Measurements from ENCODE around the gene DTD1. TPM values are rescaled to one million over a fixed set of nuclear protein-coding genes. Genes with fewer than 3 reads are reported as not detected.
"Not testable (repeated sequence)": the region's sequence is repeated elsewhere in the genome, so short reads cannot be mapped to it uniquely, and the experiment has no call there.

Gene DTD1
- total RNA-seq, 2 donors from 2014 or later: 25.3 to 54.3 TPM

DNA sequence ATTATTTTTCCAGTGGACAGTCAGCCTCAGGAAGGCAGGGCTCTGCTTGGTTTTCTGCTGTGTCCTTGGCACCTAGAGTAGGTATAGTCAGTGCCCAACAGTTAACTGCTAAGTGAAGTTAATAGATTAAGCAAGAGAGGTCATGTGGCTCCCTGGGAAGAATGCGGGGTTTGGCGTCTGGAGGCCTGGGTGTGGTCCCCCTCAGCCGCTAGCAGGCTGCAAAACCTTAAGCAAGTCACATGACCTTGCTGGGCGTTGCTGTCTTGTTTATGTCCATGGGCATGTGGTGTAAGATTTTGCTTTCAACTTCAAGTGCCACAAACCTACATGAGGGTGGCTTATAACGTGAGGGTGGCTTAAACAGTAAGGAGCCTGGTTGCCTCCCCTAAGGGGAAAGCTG, 150.2 kb downstream of the DTD1 start:
- no peak for DNase-seq (ENCODE audit: low spot score in 2 of 2)
- Mint-ChIP-seq H3K9me3 (no peaks in the 10 kb centered on the region), H3K36me3 (no peaks in the 10 kb centered on the region), H3K27ac (no peak overlapping the region)
- no peak for ATAC-seq

DNA sequence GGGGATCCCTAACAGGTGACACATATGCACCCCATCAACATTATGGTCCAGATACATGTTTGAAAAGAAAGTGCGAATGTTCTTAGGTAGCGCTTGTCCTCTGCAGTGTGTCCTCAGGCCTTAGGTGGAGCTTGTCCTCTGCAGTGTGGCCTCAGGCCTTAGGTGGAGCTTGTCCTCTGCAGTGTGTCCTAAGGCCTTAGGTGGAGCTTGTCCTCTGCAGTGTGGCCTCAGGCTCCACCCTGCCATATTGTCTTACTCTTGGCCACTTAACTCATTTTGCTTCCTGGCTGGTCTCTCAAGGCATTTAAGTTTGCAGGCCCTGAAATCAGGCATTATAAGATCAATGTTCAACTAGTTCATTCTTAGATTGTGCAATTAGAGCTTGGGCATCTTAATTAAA, 151.0 kb downstream of the DTD1 start:
- ATAC-seq (no peak), DNase-seq (ENCODE audit: low spot score in 2 of 2) (no peak)
- peak overlapping the region in 1 of 2 donors; percentile 19 for H3K27ac Mint-ChIP-seq
- H3K9me3 Mint-ChIP-seq: no peaks in the 10 kb centered on the region
- H3K36me3 Mint-ChIP-seq: no peaks in the 10 kb centered on the region

DNA sequence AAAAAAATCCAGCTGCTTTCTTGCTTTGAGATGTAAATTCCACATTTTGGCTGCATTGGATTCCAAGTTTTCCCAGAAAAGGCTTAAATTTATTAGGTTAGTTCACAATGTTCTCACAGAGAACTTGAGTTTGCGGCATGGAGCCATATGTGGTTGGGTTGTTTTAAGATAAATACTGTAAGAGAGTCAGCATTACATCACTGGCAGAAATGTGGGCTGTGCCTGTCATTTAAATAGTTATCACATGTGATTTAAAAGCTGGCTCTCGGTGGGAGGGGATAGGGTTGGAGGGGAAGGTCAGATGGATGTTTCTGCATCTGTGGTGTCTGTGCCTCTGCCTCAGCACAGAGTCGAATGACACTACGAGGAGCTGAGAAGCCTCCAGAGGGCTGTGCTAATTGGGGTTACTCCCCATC, 151.9 kb downstream of the DTD1 start:
- H3K9me3 Mint-ChIP-seq: no peaks in the 10 kb centered on the region
- DNase-seq (ENCODE audit: low spot score in 2 of 2): no peak
- ATAC-seq: no peak
- no peak overlapping the region for H3K27ac Mint-ChIP-seq
- H3K36me3 Mint-ChIP-seq: no peaks in the 10 kb centered on the region

DNA sequence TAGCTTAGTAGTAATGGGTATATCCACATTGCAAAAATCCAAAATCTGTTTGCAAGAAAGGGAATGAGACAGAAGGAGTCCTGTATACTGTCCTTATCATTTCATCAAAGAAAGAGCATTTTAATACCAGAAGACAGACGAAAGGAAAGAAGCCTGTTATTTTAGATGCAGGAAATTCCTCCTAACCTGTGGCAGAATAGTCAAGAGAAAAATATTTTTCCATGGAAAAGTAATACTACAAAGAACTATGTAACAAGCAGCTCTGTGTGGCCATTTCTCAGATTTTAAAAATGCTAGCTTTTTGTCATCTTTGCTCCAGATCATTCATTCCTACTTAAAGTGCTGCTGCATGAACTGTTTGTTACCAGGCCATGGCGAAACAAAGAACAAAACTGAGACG, 152.9 kb downstream of the DTD1 start:
- H3K9me3 Mint-ChIP-seq: no peaks in the 10 kb centered on the region
- DNase-seq (ENCODE audit: low spot score in 2 of 2) (no peak), ATAC-seq (no peak)
- H3K27ac Mint-ChIP-seq: no peak overlapping the region
- peaks cover 0 to 7% of the 10 kb centered on the region in 2 donors for H3K36me3 Mint-ChIP-seq

DNA sequence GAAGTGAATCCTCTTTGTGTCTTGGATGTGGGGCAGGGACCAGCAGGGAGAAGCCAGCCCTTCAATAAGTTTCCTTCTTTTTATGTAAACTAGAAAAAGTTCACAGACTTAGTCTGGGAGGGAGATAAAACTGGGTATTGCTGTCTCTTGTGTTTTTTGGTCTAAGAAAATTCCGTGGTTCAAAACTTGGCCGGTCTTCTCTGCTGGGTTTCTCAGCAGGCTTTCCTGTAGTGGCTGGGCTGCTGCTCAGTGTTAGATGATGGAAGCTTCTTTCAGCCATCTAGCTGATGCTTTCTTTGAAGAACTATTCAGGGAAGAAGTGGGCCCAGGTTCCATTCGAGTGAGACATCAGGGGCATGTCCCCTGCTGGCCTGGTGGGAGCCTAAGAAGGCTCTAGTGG, 155.0 kb downstream of the DTD1 start:
- Mint-ChIP-seq H3K27ac (no peak overlapping the region), H3K9me3 (no peaks in the 10 kb centered on the region), H3K36me3 (peaks cover 0 to 12% of the 10 kb centered on the region in 2 donors)
- no peak for ATAC-seq
- no peak for DNase-seq (ENCODE audit: low spot score in 2 of 2)

DNA sequence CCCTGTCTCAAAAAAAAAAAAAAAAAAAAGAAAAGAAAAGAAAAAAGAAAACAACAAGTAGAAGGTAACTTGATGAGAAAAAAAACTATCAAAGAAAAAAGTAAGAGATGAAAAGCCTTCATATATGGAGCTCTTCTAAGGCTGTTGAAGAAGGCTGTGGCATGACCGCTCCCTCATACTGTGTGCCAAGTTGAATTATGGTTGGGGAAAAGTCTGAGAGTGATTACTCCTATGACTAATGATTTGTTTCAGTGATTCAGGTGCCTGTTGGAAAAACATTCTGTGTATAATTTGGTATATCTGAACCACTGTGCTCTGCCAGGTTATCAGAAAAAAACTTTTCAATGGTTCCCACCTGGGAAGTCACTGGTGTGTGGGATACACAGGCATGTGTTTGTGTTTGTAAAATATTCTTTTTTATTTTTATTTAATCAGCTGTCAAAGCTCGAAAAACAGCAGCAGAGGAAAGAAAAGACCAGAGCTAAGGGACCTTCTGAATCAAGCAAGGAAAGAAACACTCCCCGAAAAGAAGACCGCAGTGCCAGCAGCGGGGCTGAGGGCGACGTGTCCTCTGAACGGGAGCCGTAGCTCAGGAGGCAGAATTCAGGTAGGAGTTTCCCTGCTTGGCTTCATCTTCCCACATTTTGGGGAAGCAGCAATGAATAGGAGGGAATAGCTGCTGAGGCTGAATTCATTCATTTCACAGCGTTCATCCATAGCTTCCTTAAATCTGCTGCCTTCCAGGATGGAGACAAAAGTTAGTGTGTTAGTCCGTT, 156.0 kb downstream of the DTD1 start:
- H3K36me3 Mint-ChIP-seq: peaks cover 0 to 12% of the 10 kb centered on the region in 2 donors
- DNase-seq (ENCODE audit: low spot score in 2 of 2): no peak
- peak in 1 of 2 donors; percentile 35 for ATAC-seq
- no peak overlapping the region for H3K27ac Mint-ChIP-seq
- no peaks in the 10 kb centered on the region for H3K9me3 Mint-ChIP-seq

DNA sequence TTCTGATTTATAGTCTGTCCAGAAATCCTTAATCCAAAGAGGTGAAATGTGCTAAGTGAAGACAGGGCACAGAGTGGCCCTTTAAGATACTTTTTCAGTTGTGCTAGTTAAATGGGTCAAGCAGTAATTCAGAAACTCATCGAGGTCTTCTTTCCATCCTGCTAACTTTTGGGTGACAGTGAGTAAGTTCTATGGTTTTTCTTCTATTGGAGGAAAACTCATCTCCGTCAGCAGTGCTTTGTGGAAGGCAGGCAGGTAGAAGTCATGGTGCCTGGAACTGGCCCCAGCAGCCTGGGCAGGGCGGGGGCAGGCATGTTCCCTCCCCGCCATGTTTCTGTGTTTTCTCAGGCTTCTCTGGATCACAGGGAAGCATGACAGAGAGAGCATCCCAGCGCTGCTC, 159.2 kb downstream of the DTD1 start:
- no peaks in the 10 kb centered on the region for H3K9me3 Mint-ChIP-seq
- peak in 1 of 2 donors; percentile 50 for ATAC-seq
- peaks cover 0 to 12% of the 10 kb centered on the region in 2 donors for H3K36me3 Mint-ChIP-seq
- DNase-seq (ENCODE audit: low spot score in 2 of 2): no peak
- no peak overlapping the region for H3K27ac Mint-ChIP-seq

DNA sequence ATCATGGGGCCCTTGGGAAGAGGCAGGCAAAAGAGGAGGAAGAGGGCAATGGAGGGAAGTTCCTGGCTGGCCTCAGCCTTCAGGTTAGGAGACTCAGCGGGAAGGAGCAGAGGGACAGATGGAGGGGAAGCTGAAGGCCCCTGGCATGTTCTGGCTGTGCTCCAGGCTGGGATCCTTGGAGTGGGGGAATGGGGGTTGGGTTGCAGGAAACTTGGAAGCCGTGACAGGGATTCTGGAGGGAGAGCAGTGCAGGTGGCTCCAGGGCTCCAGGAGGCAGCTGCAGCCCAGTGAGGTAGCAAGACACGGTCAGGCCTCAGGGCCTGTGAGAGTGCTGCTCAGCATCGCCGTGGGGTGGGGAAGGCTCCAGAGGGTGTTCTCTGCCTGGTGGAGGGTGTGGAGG, 161.1 kb downstream of the DTD1 start:
- DNase-seq (ENCODE audit: low spot score in 2 of 2): no peak
- peak overlapping the region in 1 of 2 donors; percentile 66 for H3K27ac Mint-ChIP-seq
- no peak for ATAC-seq
- H3K9me3 Mint-ChIP-seq: no peaks in the 10 kb centered on the region
- peaks cover 0 to 14% of the 10 kb centered on the region in 2 donors for H3K36me3 Mint-ChIP-seq

DNA sequence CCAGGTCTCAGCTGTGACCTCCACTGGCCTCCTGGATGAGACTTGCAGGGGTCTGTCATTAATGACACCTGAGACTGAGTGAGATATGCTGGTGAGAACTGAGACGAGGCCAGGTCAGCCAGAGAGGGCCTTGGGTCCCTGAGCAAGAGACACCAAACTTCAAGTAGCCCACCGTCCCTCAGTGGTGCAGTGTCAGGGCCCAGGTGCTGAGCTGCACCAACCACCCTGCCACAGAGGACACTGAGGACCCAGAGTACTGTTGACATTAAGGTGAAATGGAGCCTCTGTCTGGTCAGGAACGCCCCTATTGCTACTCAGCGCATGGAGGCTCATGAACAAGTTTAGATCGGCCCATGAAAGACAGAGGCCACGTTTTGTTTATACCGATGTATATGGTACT, 161.7 kb downstream of the DTD1 start:
- DNase-seq (ENCODE audit: low spot score in 2 of 2): no peak
- Mint-ChIP-seq H3K9me3 (no peaks in the 10 kb centered on the region), H3K36me3 (peaks cover 0 to 19% of the 10 kb centered on the region in 2 donors), H3K27ac (no peak overlapping the region)
- ATAC-seq: no peak

DNA sequence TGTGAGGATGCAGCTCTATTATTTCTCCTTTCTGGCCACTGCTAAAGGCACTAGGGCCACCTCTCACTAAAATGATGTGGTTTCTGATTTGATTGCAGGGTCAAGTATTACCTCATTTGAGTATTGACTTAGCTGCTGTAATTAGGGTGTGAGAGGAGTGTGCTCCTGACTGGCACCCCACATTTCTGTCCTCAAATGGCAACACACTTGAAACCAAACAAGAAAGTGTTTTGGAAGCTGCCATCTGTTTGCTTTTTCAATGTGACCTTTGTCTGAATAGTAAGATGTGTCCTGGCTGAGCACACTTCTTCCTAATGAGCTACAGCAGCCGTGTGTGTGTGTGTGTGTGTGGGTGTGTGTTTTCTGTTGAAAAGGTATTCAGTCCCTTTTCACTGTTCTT, 162.9 kb downstream of the DTD1 start:
- H3K27ac Mint-ChIP-seq: no peak overlapping the region
- DNase-seq (ENCODE audit: low spot score in 2 of 2) (no peak), ATAC-seq (no peak)
- peaks cover 0 to 13% of the 10 kb centered on the region in 2 donors for H3K36me3 Mint-ChIP-seq
- no peaks in the 10 kb centered on the region for H3K9me3 Mint-ChIP-seq

DNA sequence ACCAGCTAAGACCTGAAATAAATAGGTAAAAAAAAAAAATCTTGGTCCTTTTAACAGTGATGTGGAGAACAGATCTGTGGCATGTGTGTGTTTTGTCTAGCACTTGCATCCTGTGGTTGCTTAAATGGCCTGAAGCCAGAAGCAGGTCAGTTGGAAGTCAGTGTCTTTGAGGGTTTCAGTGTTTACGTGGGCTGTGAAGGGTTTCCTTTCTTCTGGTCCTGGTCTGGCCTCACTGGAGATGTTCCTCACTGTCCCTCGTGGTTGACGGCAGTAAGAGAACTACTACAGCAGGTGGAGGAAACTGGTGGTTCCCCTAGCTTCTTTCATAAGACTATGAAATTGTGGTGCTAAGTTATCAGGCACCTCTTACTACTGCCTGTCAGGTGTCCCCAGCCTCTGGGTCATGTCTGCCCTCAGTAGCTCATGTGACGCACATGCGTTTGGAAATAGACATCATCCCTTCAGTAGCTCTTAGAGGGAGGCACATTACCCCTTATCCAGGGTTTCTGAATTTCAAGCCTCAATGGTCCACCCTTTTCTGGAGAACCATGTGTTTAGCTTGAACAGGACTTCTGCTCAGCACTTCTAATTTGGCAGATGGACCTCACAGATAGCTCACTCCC, 166.3 kb downstream of the DTD1 start:
- ATAC-seq (peak in 1 of 2 donors; percentile 22), DNase-seq (ENCODE audit: low spot score in 2 of 2) (no peak)
- Mint-ChIP-seq H3K36me3 (peaks cover 0 to 17% of the 10 kb centered on the region in 2 donors), H3K27ac (peak overlapping the region in 1 of 2 donors; percentile 9), H3K9me3 (peaks cover 0 to 8% of the 10 kb centered on the region in 2 donors)

DNA sequence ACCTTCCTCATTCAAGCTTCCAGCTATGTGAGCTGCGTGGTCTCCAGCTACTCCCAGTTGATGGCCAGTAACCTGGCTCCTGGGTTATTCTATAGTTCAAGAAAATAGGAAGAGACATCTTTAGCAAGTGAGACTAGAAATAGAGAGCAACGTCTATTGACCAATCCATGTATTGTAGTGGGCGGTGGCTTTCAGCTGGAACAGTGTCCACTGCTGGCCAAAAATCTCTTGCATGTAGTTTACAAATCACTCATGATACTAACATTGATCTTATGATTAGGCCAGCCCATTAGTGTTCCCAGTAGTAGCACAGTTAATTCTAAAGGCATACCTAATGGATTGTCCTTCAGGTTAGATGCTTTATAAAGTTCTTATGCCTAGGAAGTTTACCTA, 166.8 kb downstream of the DTD1 start:
- ATAC-seq (no peak), DNase-seq (ENCODE audit: low spot score in 2 of 2) (no peak)
- Mint-ChIP-seq H3K27ac (no peak overlapping the region), H3K36me3 (peaks cover 1 to 18% of the 10 kb centered on the region in 2 donors), H3K9me3 (peaks cover under 1 to 9% of the 10 kb centered on the region in 2 donors)

DNA sequence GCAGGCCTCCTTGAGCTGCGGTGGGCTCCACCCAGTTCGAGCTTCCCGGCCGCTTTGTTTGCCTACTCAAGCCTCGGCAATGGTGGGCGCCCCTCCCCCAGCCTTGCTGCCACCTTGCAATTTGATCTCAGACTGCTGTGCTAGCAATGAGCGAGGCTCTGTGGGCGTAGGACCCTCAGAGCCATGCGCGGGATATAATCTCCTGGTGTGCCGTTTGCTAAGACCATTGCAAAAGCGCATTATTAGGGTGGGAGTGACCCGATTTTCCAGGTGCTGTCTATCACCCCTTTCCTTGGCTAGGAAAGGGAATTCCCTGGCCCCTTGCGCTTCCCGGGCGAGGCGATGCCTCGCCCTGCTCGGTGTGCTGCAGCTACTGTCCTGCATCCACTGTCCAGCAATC, 173.0 kb downstream of the DTD1 start:
- not testable (repeated sequence) for DNase-seq (ENCODE audit: low spot score in 2 of 2)

DNA sequence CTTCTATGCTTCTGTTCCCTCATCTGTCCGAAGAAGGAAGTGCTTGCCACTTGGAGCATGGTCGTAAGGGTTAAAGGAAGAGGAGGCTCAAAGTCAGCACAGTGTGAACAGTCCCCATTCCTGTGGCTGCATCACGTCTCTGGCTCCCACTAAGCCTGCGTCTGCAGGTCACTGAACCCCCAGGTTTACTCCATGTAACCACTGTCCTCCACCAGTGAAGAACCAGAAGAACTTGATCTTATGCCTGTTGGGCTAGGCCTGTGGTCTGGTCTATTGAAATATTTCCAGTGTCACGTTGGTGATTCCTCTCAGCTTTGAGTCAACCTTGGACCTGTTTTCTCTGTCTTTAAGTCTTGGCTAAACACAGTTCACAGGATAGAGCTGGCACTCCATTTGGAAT, 179.8 kb downstream of the DTD1 start:
- H3K27ac Mint-ChIP-seq: no peak overlapping the region
- H3K36me3 Mint-ChIP-seq: peaks cover 0 to 7% of the 10 kb centered on the region in 2 donors
- H3K9me3 Mint-ChIP-seq: no peaks in the 10 kb centered on the region
- no peak for DNase-seq (ENCODE audit: low spot score in 2 of 2)
- no peak for ATAC-seq

More for the DNA sequence above, 173.0 kb downstream of the DTD1 start:
- H3K27ac Mint-ChIP-seq, ATAC-seq: not testable (repeated sequence)
- Mint-ChIP-seq H3K36me3 (peaks cover 8 to 30% of the 10 kb centered on the region in 2 donors), H3K9me3 (peaks cover 6 to 14% of the 10 kb centered on the region in 2 donors)

DNA sequence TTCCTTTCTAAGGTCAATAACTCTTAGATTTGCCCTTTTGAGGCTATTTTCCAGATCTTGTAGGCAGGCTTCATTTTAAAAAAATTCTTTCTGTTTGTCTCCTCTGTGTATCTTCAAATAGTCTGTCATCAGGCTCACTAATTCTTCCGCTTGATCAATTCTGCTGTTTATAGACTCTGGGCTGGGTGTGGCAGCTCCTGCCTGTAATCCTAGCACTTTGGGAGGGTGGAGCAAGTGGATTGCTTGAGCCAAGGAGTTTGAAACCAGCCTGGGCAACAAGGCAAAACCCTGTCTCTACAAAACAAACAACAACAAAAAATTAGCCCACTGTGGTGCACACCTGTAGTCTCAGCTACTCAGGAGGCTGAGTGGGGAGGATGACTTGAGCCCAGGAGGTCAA, 185.7 kb downstream of the DTD1 start:
- ATAC-seq (no peak), DNase-seq (ENCODE audit: low spot score in 2 of 2) (no peak)
- H3K9me3 Mint-ChIP-seq: no peaks in the 10 kb centered on the region
- H3K36me3 Mint-ChIP-seq: no peaks in the 10 kb centered on the region
- no peak overlapping the region for H3K27ac Mint-ChIP-seq

DNA sequence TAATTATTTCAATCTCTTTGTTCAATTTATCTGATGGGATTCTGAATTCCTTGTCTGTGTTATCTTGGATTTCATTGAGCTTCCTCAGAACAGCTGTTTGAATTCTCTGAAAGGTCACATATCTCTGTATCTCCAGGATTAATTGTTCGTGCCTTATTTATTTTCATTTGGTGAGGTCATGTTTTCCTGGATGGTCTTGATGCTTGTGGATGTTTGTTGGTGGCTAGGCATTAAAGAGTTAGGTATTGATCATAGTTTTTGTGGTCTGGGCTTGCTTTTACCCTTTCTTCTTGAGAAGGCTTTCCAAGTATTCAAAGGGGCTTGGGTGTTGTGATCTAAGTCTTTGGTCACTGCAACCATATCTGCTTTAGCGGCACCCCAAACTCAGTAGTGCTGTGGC, 186.4 kb downstream of the DTD1 start:
- ATAC-seq: no peak
- Mint-ChIP-seq H3K36me3 (no peaks in the 10 kb centered on the region), H3K9me3 (no peaks in the 10 kb centered on the region), H3K27ac (no peak overlapping the region)
- no peak for DNase-seq (ENCODE audit: low spot score in 2 of 2)

DNA sequence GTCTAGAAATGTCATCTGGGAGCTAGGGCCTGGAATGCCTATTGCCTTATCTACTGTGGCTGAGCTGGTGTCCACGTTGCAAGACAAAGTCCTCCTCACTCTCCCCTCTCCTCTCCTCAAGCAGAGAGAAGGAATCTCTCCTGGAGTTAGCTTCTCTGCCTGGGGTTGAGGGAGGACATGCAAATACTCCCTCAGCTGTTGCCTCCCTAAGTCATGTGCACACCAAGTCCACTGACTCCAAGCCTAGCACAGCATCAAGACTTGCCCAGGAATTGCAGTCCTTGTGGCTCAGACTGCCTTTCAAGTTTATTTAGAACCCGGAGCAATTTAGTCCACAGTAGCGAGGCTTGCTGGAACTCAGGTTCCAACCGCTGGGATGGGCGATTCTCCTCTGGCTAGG, 187.8 kb downstream of the DTD1 start:
- H3K9me3 Mint-ChIP-seq: no peaks in the 10 kb centered on the region
- ATAC-seq (no peak), DNase-seq (ENCODE audit: low spot score in 2 of 2) (no peak)
- H3K27ac Mint-ChIP-seq: no peak overlapping the region
- no peaks in the 10 kb centered on the region for H3K36me3 Mint-ChIP-seq

Measured in activated naive CD4-positive, alpha-beta T cell treated with anti-CD3 and anti-CD28 coated beads, Interleukin-2, amount 50 U/mL, for 72 hours (primary cell).